ENCODE results near the gene ASTN2. TPM values are rescaled to one million over a fixed set of nuclear protein-coding genes. Genes with fewer than 3 reads are reported as not detected.
A peak's percentile ranks its signal among the peaks of the same experiment; 100 is the strongest.

ASTN2 gene
- total and polyA plus RNA-seq, 2 experiments from 2014 or later = 5.8 to 7.5 TPM

DNA sequence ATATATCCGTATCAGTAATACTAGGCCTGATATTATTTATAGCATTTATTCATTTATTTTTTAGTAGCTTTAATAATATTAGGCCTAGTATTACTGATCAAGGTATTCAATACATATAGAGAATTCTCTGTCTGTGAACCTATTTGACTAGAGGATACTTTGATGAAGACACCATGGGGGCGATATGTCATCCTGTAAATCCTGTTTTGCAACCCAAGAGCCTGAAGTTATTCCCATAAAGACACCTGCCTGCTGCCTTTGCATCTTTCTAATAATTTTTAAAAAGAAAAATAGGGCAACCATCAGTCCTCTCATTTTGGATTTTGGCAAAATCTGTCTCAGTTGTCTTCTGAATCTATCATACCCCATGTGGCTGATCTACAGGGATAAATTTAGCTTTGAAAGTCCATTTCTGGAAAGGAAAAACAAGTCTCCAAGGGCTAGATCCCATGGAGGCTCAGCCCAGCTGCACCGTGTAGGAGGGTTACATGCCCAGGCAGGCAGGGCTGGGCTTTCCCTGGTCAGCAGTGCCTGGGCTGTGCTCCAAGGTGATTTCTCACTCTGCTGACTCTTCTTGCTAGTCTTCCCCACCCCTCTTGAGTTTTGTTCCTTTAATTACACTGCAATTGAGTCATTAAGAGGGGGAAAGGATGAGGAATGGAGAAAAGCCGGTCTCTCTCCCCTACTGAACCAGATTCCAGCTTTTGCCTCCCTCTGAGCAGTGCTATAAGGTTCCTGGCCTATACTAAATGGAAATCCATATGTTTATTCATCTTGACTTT lies 558.8 kb downstream of the ASTN2 start:
- Histone ChIP-seq H4K20me1 (ENCODE audit: insufficient read depth) (no peaks in the 10 kb centered on the region), H3K36me3 (ENCODE audit: low read depth) (no peaks in the 10 kb centered on the region), H3K4me1 (ENCODE audit: insufficient read depth) (no peaks in the 10 kb centered on the region), H3K27ac (no peak overlapping the region), H3F3A (ENCODE audit: insufficient read depth) (no peaks in the 10 kb centered on the region), H3K9ac (no peak overlapping the region), H2AFZ (no peak overlapping the region), H3K27me3 (replicated peaks; ENCODE audit: insufficient read depth) (no peaks in the 10 kb centered on the region; the same call in 1 of the 2 replicates), H3K79me2 (ENCODE audit: insufficient read depth) (no peaks in the 10 kb centered on the region), H3K4me3 (no peak overlapping the region), H3K9me2 (ENCODE audit: insufficient read depth) (no peaks in the 10 kb centered on the region), H3K4me2 (ENCODE audit: unreplicated experiment) (no peak overlapping the region), H3K9me3 (ENCODE audit: low read depth) (no peaks in the 10 kb centered on the region)
- peak; percentile 44 for DNase-seq
- 24 to 34% methylated on average over 4 of the region's 4 CpGs for WGBS, 2 experiments (ENCODE audit: low coverage in 1 of 2, low lambda C conversion rate in 2 of 2, missing lambda C conversion rate in 2 of 2)
- TF ChIP-seq EZH2phosphoT487 (IDR thresholded peaks at IDR 0.05; ENCODE audit: insufficient read depth, low read depth) (no peak), EZH2 (IDR thresholded peaks at IDR 0.05; ENCODE audit: insufficient read depth, poor library complexity, severe bottlenecking) (no peak)
- in situ Hi-C loops (cut with MboI) = no loop called here

DNA sequence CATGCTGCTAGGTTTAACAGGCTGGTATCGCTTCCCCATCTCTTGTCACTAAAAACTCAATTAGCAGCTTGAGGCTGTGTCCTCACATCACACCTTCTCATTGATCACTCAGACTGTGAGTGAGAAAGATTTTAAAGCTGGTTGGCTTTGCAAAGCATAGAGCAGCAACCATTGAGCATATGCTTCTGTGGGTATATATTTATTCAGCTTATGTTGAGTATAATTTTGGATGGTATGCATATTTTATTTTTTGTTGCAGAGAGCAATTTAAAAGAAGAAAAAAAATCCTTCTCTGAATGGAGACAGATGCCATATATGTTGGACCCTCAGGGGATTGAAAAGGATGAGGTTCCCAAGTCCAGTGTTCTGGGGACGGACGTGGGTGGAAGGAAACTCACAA lies 565.1 kb downstream of the ASTN2 start:
- in situ Hi-C loops (cut with MboI) = no loop called here

DNA sequence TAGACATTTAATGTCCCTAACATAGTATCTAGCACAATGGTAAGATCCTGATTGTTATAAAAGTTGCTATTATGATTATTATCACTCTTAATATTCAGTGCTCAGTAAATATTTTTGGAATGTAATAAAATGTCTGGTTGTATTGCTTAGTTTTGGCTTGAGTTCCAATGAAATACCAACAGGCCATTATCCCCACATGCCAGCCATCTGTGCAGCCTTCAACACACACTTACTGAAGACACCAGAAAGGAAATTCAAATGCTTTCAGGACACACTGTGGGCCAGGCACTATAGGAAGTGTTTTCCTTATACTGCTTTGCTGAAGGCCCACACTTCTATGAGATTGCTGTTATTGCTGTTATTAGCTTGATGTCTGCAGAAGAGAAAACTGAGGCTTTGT lies 570.2 kb downstream of the ASTN2 start:
- H3F3A ChIP-seq (ENCODE audit: insufficient read depth) = no peaks in the 10 kb centered on the region
- no peaks in the 10 kb centered on the region for H3K79me2 ChIP-seq (ENCODE audit: insufficient read depth)
- no peak overlapping the region for H3K4me2 ChIP-seq (ENCODE audit: unreplicated experiment)
- DNase-seq = no peak
- no peak overlapping the region for H2AFZ ChIP-seq
- no peaks in the 10 kb centered on the region for H3K9me2 ChIP-seq (ENCODE audit: insufficient read depth)
- in situ Hi-C loops (cut with MboI) = no loop called here
- H3K36me3 ChIP-seq (ENCODE audit: low read depth) = no peaks in the 10 kb centered on the region
- no peaks in the 10 kb centered on the region for H4K20me1 ChIP-seq (ENCODE audit: insufficient read depth)
- no peak overlapping the region for H3K9ac ChIP-seq
- no peak overlapping the region for H3K4me3 ChIP-seq
- no peak overlapping the region for H3K27ac ChIP-seq
- H3K4me1 ChIP-seq (ENCODE audit: insufficient read depth) = no peaks in the 10 kb centered on the region
- TF ChIP-seq EZH2 (IDR thresholded peaks at IDR 0.05; ENCODE audit: insufficient read depth, poor library complexity, severe bottlenecking) (no peak), EZH2phosphoT487 (IDR thresholded peaks at IDR 0.05; ENCODE audit: insufficient read depth, low read depth) (no peak)
- no peaks in the 10 kb centered on the region; the same call in 1 of the 2 replicates for H3K27me3 ChIP-seq (replicated peaks; ENCODE audit: insufficient read depth)
- no peaks in the 10 kb centered on the region for H3K9me3 ChIP-seq (ENCODE audit: low read depth)

More for the DNA sequence above, 565.1 kb downstream of the ASTN2 start:
- Histone ChIP-seq H3K4me3 (no peak overlapping the region), H3K9me2 (ENCODE audit: insufficient read depth) (no peaks in the 10 kb centered on the region), H4K20me1 (ENCODE audit: insufficient read depth) (no peaks in the 10 kb centered on the region), H3K79me2 (ENCODE audit: insufficient read depth) (no peaks in the 10 kb centered on the region), H3K4me2 (ENCODE audit: unreplicated experiment) (no peak overlapping the region), H2AFZ (no peak overlapping the region), H3K27ac (no peak overlapping the region), H3K4me1 (ENCODE audit: insufficient read depth) (no peaks in the 10 kb centered on the region), H3F3A (ENCODE audit: insufficient read depth) (no peaks in the 10 kb centered on the region), H3K27me3 (replicated peaks; ENCODE audit: insufficient read depth) (no peaks in the 10 kb centered on the region; the same call in 1 of the 2 replicates), H3K36me3 (ENCODE audit: low read depth) (no peaks in the 10 kb centered on the region), H3K9me3 (ENCODE audit: low read depth) (no peaks in the 10 kb centered on the region), H3K9ac (no peak overlapping the region)
- no peak for TF ChIP-seq EZH2 (IDR thresholded peaks at IDR 0.05; ENCODE audit: insufficient read depth, poor library complexity, severe bottlenecking)
- TF ChIP-seq EZH2phosphoT487 (IDR thresholded peaks at IDR 0.05; ENCODE audit: insufficient read depth, low read depth) = no peak
- DNase-seq = no peak
- WGBS, 2 experiments (ENCODE audit: low coverage in 1 of 2, low lambda C conversion rate in 2 of 2, missing lambda C conversion rate in 2 of 2) = 36 to 46% methylated on average over 3 of the region's 3 CpGs

DNA sequence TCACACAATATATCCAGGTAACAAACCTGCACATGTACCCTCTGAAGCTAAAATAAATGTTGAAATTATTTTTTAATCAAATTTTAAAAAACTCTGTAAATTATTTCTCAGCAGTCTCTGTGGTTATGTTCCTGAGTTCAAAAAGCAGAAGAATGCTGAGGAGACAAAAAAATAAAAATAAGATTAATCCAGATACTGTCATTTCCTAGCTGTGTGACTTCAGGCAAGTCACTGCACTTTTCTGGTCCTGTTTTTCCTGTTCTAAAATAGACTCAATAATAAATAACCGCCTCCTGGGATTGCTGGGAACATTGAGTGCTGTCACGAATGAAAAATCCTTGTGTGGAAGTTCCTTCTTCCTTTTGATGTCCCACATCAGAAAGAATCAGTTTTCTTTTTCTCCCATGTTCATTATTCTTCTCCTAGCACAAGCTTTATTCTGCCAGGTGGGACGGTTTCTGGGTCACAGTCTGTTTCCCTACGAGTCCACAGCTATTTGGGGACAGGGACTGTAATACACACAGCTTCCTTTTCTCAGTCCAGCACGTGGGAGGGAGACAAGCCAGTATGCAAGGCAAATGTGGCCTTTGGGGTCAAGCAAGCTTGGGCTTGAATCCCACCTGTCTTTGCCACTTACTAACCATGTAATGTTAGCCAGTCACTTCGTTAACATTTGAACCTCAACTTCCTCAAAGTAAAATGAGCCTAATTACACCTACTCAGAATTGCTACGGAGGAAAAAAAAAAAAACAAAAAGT lies 570.8 kb downstream of the ASTN2 start:
- Histone ChIP-seq H3K4me2 (ENCODE audit: unreplicated experiment) (no peak overlapping the region), H3K4me3 (no peak overlapping the region), H3K27me3 (replicated peaks; ENCODE audit: insufficient read depth) (no peaks in the 10 kb centered on the region; the same call in 1 of the 2 replicates), H3K36me3 (ENCODE audit: low read depth) (no peaks in the 10 kb centered on the region), H2AFZ (no peak overlapping the region), H3K9me2 (ENCODE audit: insufficient read depth) (no peaks in the 10 kb centered on the region), H3K27ac (no peak overlapping the region), H3F3A (ENCODE audit: insufficient read depth) (no peaks in the 10 kb centered on the region), H4K20me1 (ENCODE audit: insufficient read depth) (no peaks in the 10 kb centered on the region), H3K79me2 (ENCODE audit: insufficient read depth) (no peaks in the 10 kb centered on the region), H3K9ac (no peak overlapping the region), H3K9me3 (ENCODE audit: low read depth) (no peaks in the 10 kb centered on the region), H3K4me1 (ENCODE audit: insufficient read depth) (no peaks in the 10 kb centered on the region)
- WGBS, 2 experiments (ENCODE audit: low coverage in 1 of 2, low lambda C conversion rate in 2 of 2, missing lambda C conversion rate in 2 of 2) = 6 to 12% methylated on average over 7 of the region's 7 CpGs
- no peak for TF ChIP-seq EZH2 (IDR thresholded peaks at IDR 0.05; ENCODE audit: insufficient read depth, poor library complexity, severe bottlenecking)
- in situ Hi-C loops (cut with MboI) = no loop called here
- no peak for DNase-seq

Measured in GM23248 (cell line).